Measurements from ENCODE around the gene ZNF774.

DNA sequence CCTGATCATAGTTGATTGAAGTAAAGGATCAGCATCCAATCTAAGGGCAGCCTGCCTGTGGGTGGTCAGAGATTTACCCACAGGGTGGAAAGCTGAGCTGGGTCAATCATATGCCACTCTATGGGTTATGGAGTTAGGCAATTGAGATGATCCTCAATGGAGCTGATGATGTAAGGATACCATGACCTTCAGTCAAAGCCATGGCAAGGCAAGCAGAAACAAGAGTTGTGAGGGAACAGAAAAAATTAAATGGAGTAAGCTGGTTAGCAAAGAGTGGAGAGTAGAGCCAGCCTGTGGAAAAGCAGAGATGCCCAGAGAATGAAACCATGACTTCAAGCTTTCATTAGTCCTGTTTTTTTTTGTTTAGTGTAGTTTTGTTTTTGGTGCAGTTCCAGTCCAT, 30.2 kb downstream of the ZNF774 start:
- TF ChIP-seq, protein P1, sequence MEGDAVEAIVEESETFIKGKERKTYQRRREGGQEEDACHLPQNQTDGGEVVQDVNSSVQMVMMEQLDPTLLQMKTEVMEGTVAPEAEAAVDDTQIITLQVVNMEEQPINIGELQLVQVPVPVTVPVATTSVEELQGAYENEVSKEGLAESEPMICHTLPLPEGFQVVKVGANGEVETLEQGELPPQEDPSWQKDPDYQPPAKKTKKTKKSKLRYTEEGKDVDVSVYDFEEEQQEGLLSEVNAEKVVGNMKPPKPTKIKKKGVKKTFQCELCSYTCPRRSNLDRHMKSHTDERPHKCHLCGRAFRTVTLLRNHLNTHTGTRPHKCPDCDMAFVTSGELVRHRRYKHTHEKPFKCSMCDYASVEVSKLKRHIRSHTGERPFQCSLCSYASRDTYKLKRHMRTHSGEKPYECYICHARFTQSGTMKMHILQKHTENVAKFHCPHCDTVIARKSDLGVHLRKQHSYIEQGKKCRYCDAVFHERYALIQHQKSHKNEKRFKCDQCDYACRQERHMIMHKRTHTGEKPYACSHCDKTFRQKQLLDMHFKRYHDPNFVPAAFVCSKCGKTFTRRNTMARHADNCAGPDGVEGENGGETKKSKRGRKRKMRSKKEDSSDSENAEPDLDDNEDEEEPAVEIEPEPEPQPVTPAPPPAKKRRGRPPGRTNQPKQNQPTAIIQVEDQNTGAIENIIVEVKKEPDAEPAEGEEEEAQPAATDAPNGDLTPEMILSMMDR (IDR thresholded peaks at IDR 0.05; ENCODE audit: insufficient read depth, low read depth, low read length), result no peak
- TF ChIP-seq EZH2 (IDR thresholded peaks at IDR 0.05; ENCODE audit: insufficient read depth, low read length), result no peak

Measured in astrocyte (in vitro differentiated cells and primary cell).